Activated T-cell treated with anti-CD3 and anti-CD28 coated beads, Interleukin-2, amount 50 U/mL, for 4 hours (primary cell): ENCODE measurements around the gene DYNLT3. TPM values are rescaled to one million over a fixed set of nuclear protein-coding genes. Genes with fewer than 3 reads are reported as not detected.

Experiments
- total RNA-seq, 3 donors: library from RNA; stranded (reverse); gene quantifications; one replicate each; pipeline ENCODE4 v1.2.1, GENCODE V29; 2021

Gene DYNLT3
- total RNA-seq, 3 donors from 2014 or later, result 10.0 to 14.9 (median 11.5) TPM

Other genes with a start within 250 kb of the DYNLT3 start
- gene XK, start 161.8 kb downstream of the DYNLT3 start, total RNA-seq, result under 1 TPM; 0.05 to 0.16 (median 0.10) TPM
- 1 to 10 TPM; 1.1 to 3.5 (median 1.2) TPM for gene CYBB, start 67.5 kb downstream of the DYNLT3 start, total RNA-seq
- gene SYTL5, start 159.0 kb upstream of the DYNLT3 start, total RNA-seq, result under 1 TPM in 1 of 3 donors, not detected in 2; 0.05 TPM